IMR-90 (cell line): Measurements from ENCODE around the gene INSR. TPM values are rescaled to one million over a fixed set of nuclear protein-coding genes. Genes with fewer than 3 reads are reported as not detected.

Experiments
- ATAC-seq: fragments of 200-7000 bp; cut with Tn5 transposase; 2 replicates; pipeline ENCODE4 v1.9.1; 2020; ENCODE audit warnings: low read depth, mild to moderate bottlenecking, moderate library complexity
- BruUV-seq: library from RNA; stranded (reverse); fragments of 400-500 nt; replicated peaks from 2 replicates; lab custom pipeline; 2021; lab: Mats Ljungman, UMichigan
- CTCF ChIA-PET: fragments of 300-600 bp; formaldehyde crosslinking; extraction: SDS; loops from one replicate; lab custom pipeline; 2021; ENCODE audit warnings: antibody characterized with exemption; lab: Yijun Ruan, JAX
- POLR2A ChIA-PET: fragments of 300-600 bp; sonication (Branson Sonifier 250); formaldehyde crosslinking; loops from one replicate; lab custom pipeline; 2022; ENCODE audit warnings: antibody characterized with exemption; ENCODE audit not compliant: unreplicated experiment; lab: Charles Lee
- DNase-seq: peaks from one replicate; pipeline ENCODE4 v3.0.0; 2013
- H2AFZ ChIP-seq: replicated peaks from 2 replicates; pipeline ENCODE3; 2013; ENCODE audit warnings: low read length, mild to moderate bottlenecking; ENCODE audit not compliant: poor library complexity
- H2AK5ac ChIP-seq: 2 replicates; pipeline ENCODE4 v1.6.1; 2013; ENCODE audit warnings: low read depth, low read length, inconsistent platforms
- H2AK9ac ChIP-seq: replicated peaks from 2 replicates; pipeline ENCODE3; 2013; ENCODE audit warnings: mild to moderate bottlenecking, low read depth, low read length, moderate library complexity; ENCODE audit not compliant: poor library complexity
- H2BK120ac ChIP-seq: 2 replicates; pipeline ENCODE4 v1.6.1; 2013; ENCODE audit warnings: low read depth, low read length, inconsistent platforms
- H2BK15ac ChIP-seq: 3 replicates; pipeline ENCODE4 v1.6.1; 2013; ENCODE audit warnings: low read depth, low read length, inconsistent platforms
- H2BK20ac ChIP-seq: 2 replicates; pipeline ENCODE4 v1.6.1; 2013; ENCODE audit warnings: low read depth, mild to moderate bottlenecking, inconsistent platforms, low read length, moderate library complexity
- H2BK5ac ChIP-seq: 2 replicates; pipeline ENCODE4 v1.6.1; 2013; ENCODE audit warnings: mild to moderate bottlenecking, low read depth, low read length, inconsistent platforms; ENCODE audit not compliant: poor library complexity, severe bottlenecking
- H3K14ac ChIP-seq: replicated peaks from 2 replicates; pipeline ENCODE4 v1.6.1; 2013; ENCODE audit warnings: low read depth, low read length, inconsistent platforms
- H3K18ac ChIP-seq: 2 replicates; pipeline ENCODE4 v1.6.1; 2013; ENCODE audit warnings: low read depth, low read length, control low read depth
- H3K23ac ChIP-seq: 2 replicates; pipeline ENCODE4 v1.6.1; 2013; ENCODE audit warnings: low read depth, low read length, inconsistent platforms
- H3K27ac ChIP-seq: 2 replicates; pipeline ENCODE4 v1.5.1; 2013; ENCODE audit warnings: mild to moderate bottlenecking, control low read depth, low read length; ENCODE audit not compliant: insufficient read depth
- H3K27me3 ChIP-seq: 2 replicates; pipeline ENCODE4 v1.6.1; 2013; ENCODE audit warnings: low read length; ENCODE audit not compliant: control insufficient read depth, insufficient read depth
- H3K36me3 ChIP-seq: 2 replicates; pipeline ENCODE4 v1.6.1; 2013; ENCODE audit warnings: low read length, mixed read lengths; ENCODE audit not compliant: control insufficient read depth, insufficient read depth
- H3K4ac ChIP-seq: 2 replicates; pipeline ENCODE4 v1.6.1; 2013; ENCODE audit warnings: low read depth, low read length, inconsistent platforms
- H3K4me1 ChIP-seq: 2 replicates; pipeline ENCODE4 v1.6.1; 2013; ENCODE audit warnings: low read length, mixed read lengths; ENCODE audit not compliant: control insufficient read depth, insufficient read depth
- H3K4me2 ChIP-seq: 2 replicates; pipeline ENCODE4 v1.6.1; 2013; ENCODE audit warnings: low read depth, mild to moderate bottlenecking, control low read depth, low read length, moderate library complexity
- H3K4me3 ChIP-seq: 2 replicates; pipeline ENCODE4 v1.5.1; 2013; ENCODE audit warnings: low read depth, mild to moderate bottlenecking, control low read depth, low read length, moderate library complexity; ENCODE audit not compliant: insufficient read depth
- H3K56ac ChIP-seq: 2 replicates; pipeline ENCODE4 v1.6.1; 2013; ENCODE audit warnings: low read length, inconsistent platforms; ENCODE audit not compliant: insufficient read depth; ENCODE audit errors: extremely low read depth
- H3K79me1 ChIP-seq, 2 experiments: 2 replicates each; pipeline ENCODE4 v1.6.1; 2013; ENCODE audit warnings: low read length in 2 of 2, inconsistent platforms in 1 of 2, low read depth in 1 of 2
- H3K9ac ChIP-seq: 2 replicates; pipeline ENCODE4 v1.6.1; 2013; ENCODE audit warnings: low read depth, low read length, control low read depth
- H3K9me1 ChIP-seq: 2 replicates; pipeline ENCODE4 v1.6.1; 2013; ENCODE audit warnings: low read length, inconsistent platforms; ENCODE audit not compliant: insufficient read depth
- H3K9me3 ChIP-seq: 2 replicates; pipeline ENCODE4 v1.6.1; 2013; ENCODE audit warnings: low read length; ENCODE audit not compliant: control insufficient read depth, insufficient read depth
- H4K20me1 ChIP-seq: 2 replicates; pipeline ENCODE4 v1.6.1; 2013; ENCODE audit warnings: low read length, inconsistent platforms; ENCODE audit not compliant: insufficient read depth
- H4K5ac ChIP-seq: 2 replicates; pipeline ENCODE4 v1.6.1; 2013; ENCODE audit warnings: mild to moderate bottlenecking, low read depth, low read length, control low read depth
- H4K8ac ChIP-seq, 2 experiments: 2 replicates each; pipeline ENCODE4 v1.6.1; 2013; ENCODE audit warnings: low read depth in 2 of 2, low read length in 2 of 2, control low read depth in 1 of 2, inconsistent platforms in 1 of 2
- H4K91ac ChIP-seq: 2 replicates; pipeline ENCODE4 v1.6.1; 2013; ENCODE audit warnings: low read depth, low read length, inconsistent platforms; ENCODE audit not compliant: insufficient read depth
- BHLHE40 ChIP-seq: fragments of 150-350 bp; IDR thresholded peaks from 2 replicates; pipeline ENCODE4 v1.6.1; 2016; ENCODE audit warnings: mild to moderate bottlenecking, low read depth, low read length
- CEBPB ChIP-seq: IDR thresholded peaks from 2 replicates; pipeline ENCODE4 v1.6.1; 2012; ENCODE audit warnings: low read depth, low read length, improper control_type of control experiment
- CHD1 ChIP-seq: IDR thresholded peaks from 2 replicates; pipeline ENCODE4 v1.6.1; 2012; ENCODE audit warnings: low read depth, low read length, improper control_type of control experiment
- CTCF ChIP-seq: conservative IDR thresholded peaks from 2 replicates; pipeline ENCODE4 v1.5.1; 2012; ENCODE audit warnings: mild to moderate bottlenecking, low read depth, low read length, improper control_type of control experiment
- ELK1 ChIP-seq: fragments of 150-350 bp; IDR thresholded peaks from 2 replicates; pipeline ENCODE4 v1.6.1; 2016; ENCODE audit warnings: low read depth, mild to moderate bottlenecking, low read length, moderate library complexity, borderline replicate concordance
- FOS ChIP-seq: fragments of 150-350 bp; IDR thresholded peaks from 2 replicates; pipeline ENCODE4 v1.6.1; 2016; ENCODE audit warnings: low read depth, low read length
- MAFK ChIP-seq: IDR thresholded peaks from 2 replicates; pipeline ENCODE4 v1.6.1; 2012; ENCODE audit warnings: low read depth, low read length, improper control_type of control experiment
- MAZ ChIP-seq: IDR thresholded peaks from 2 replicates; pipeline ENCODE4 v1.6.1; 2012; ENCODE audit warnings: low read depth, mild to moderate bottlenecking, low read length, improper control_type of control experiment, moderate library complexity, borderline replicate concordance
- MXI1 ChIP-seq: IDR thresholded peaks from 2 replicates; pipeline ENCODE4 v1.6.1; 2012; ENCODE audit warnings: low read depth, mild to moderate bottlenecking, low read length, moderate library complexity, borderline replicate concordance
- NFE2L2 ChIP-seq: fragments of 150-350 bp; IDR thresholded peaks from 2 replicates; pipeline ENCODE4 v1.6.1; 2016; ENCODE audit warnings: low read depth, mild to moderate bottlenecking, low read length
- POLR2A ChIP-seq: IDR thresholded peaks from 2 replicates; pipeline ENCODE4 v1.6.1; 2012; ENCODE audit warnings: mild to moderate bottlenecking, low read depth, low read length
- RAD21 ChIP-seq: IDR thresholded peaks from 2 replicates; pipeline ENCODE4 v1.6.1; 2012; ENCODE audit warnings: low read length, improper control_type of control experiment
- RCOR1 ChIP-seq: IDR thresholded peaks from 2 replicates; pipeline ENCODE4 v1.6.1; 2012; ENCODE audit warnings: mild to moderate bottlenecking, low read length, improper control_type of control experiment; ENCODE audit not compliant: insufficient replicate concordance
- RFX5 ChIP-seq: IDR thresholded peaks from 2 replicates; pipeline ENCODE4 v1.8.0; 2012; ENCODE audit warnings: low read depth, mild to moderate bottlenecking, low read length, moderate library complexity
- SMC3 ChIP-seq: fragments of 150-350 bp; IDR thresholded peaks from 2 replicates; pipeline ENCODE4 v1.6.1; 2016; ENCODE audit warnings: low read depth, mild to moderate bottlenecking, antibody characterized with exemption, low read length, moderate library complexity
- USF2 ChIP-seq: fragments of 150-350 bp; IDR thresholded peaks from 2 replicates; pipeline ENCODE4 v1.6.1; 2017; ENCODE audit warnings: mild to moderate bottlenecking, antibody characterized with exemption, low read length, low read depth
- WGBS, 2 experiments: methylation state at CpG; one replicate each; pipeline versions ENCODE4 v1.1.5 to v1.1.7; 2013; ENCODE audit warnings: missing lambda C conversion rate in 2 of 2; ENCODE audit not compliant: insufficient read length in 1 of 2; ENCODE audit errors: extremely low coverage in 2 of 2; 5-methylcytosine and 5-hydroxymethylcytosine counted together
- dilution Hi-C: fragments of 300-500 bp; cut with HindIII; formaldehyde crosslinking; loops from one replicate; pipeline ENCODE4 v1.14.3; 2018; ENCODE audit warnings: low sequenced_read_pairs; ENCODE audit not compliant: unreplicated experiment
- in situ Hi-C: fragments of 300-500 bp; cut with MboI; formaldehyde crosslinking; loops from 3 replicates; pipeline ENCODE4 v1.14.3; 2019; ENCODE audit warnings: low sequenced_read_pairs, inconsistent platforms, mixed read lengths
- intact Hi-C: fragments of 100-400 bp; cut with micrococcal nuclease; formaldehyde crosslinking; loops from 2 replicates; pipeline ENCODE4 v1.10.0; 2022
- polyA plus RNA-seq, 3 experiments: library from polyadenylated mRNA; depleted of rRNA; stranded (reverse); fragments of >200 nt; gene quantifications; 2 replicates each; pipeline ENCODE4 v1.2.3, GENCODE V29; 2012; ENCODE audit warnings: low replicate concordance in 1 of 3
- total RNA-seq: library from RNA; depleted of rRNA; stranded (reverse); fragments of >200 nt; gene quantifications from 2 replicates; pipeline ENCODE4 v1.2.3, GENCODE V29; 2012

Gene INSR
- total and polyA plus RNA-seq, 2 of the 4 experiments (the other 2 are of a cell fraction): 2.8 to 7.9 TPM

GRCh38 chr19:7301525-7301924 is 7.3 kb upstream of the INSR start:
- dilution Hi-C loops (no loop called here), in situ Hi-C loops (no loop called here), intact Hi-C loops (no loop called here)
- Histone ChIP-seq H3K27ac (no peak overlapping the region), H3K56ac (no peak overlapping the region), H4K91ac (no peak overlapping the region), H3K9me3 (no peaks in the 10 kb centered on the region), H3K18ac (no peak overlapping the region), H3K4me2 (no peak overlapping the region), H2AK9ac (no peak overlapping the region), H3K27me3 (no peaks in the 10 kb centered on the region; the same call in 1 of the 2 replicates), H4K8ac (no peak overlapping the region), H2BK15ac (no peak overlapping the region), H2BK5ac (no peak overlapping the region), H3K14ac (no peak overlapping the region), H3K4me3 (no peak overlapping the region), H3K23ac (no peak overlapping the region), H3K4me1 (no peaks in the 10 kb centered on the region), H2AFZ (no peak overlapping the region), H2BK120ac (no peak overlapping the region), H3K36me3 (no peaks in the 10 kb centered on the region), H2BK20ac (no peak overlapping the region), H4K20me1 (no peaks in the 10 kb centered on the region), H3K9ac (no peak overlapping the region), H3K4ac (no peak overlapping the region), H4K5ac (no peak overlapping the region), H3K9me1 (no peaks in the 10 kb centered on the region), H3K79me1 (no peaks in the 10 kb centered on the region), H2AK5ac (no peak overlapping the region)
- WGBS, 2 experiments: 82% methylated on average over 4 of the region's 5 CpGs; no CpG with 5 or more reads in 1 of the 2 experiments
- ChIA-PET CTCF (no interaction called here), POLR2A (no interaction called here)
- TF ChIP-seq CTCF (no peak), MAZ (no peak), RCOR1 (no peak), RFX5 (no peak), CEBPB (no peak), RAD21 (no peak), MXI1 (no peak), BHLHE40 (no peak), FOS (no peak), NFE2L2 (no peak), USF2 (no peak), SMC3 (no peak), ELK1 (no peak), MAFK (no peak), CHD1 (no peak), POLR2A (no peak)
- no TSS peak for BruUV-seq
- DNase-seq (no peak), ATAC-seq (no peak)
